Measurements from ENCODE around the gene SUPV3L1. TPM values are rescaled to one million over a fixed set of nuclear protein-coding genes. Genes with fewer than 3 reads are reported as not detected.

SUPV3L1 gene
- total RNA-seq, 1 donor from 2014 or later = 41.2 TPM

DNA sequence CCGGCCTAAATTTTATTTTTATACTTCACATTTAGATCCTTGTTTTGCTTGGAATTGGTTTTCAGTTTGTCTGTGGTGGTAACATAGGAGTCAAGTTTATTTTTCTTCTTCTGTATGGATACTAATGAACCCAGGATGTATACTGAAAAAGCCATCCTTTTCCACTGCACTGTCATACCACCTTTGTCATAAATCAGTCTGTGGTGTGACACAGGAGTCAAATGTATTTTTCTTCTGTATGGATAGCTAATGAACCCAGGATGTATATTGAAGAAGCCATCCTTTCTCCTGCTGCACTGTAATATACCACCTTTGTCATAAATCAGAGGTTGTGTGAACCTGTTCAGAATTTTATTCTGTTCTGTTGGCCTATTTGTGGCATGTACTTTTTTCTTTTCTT lies 34.7 kb upstream of the SUPV3L1 start:
- Histone ChIP-seq H3K27me3 (ENCODE audit: control insufficient read depth, insufficient read depth, low read length) (no peaks in the 10 kb centered on the region), H3K4me3 (ENCODE audit: low read depth, low read length) (no peak overlapping the region), H3K36me3 (ENCODE audit: control insufficient read depth, insufficient read depth, low read length) (no peaks in the 10 kb centered on the region)
- DNase-seq (ENCODE audit: low read depth) = no peak
- TF ChIP-seq, protein P1, sequence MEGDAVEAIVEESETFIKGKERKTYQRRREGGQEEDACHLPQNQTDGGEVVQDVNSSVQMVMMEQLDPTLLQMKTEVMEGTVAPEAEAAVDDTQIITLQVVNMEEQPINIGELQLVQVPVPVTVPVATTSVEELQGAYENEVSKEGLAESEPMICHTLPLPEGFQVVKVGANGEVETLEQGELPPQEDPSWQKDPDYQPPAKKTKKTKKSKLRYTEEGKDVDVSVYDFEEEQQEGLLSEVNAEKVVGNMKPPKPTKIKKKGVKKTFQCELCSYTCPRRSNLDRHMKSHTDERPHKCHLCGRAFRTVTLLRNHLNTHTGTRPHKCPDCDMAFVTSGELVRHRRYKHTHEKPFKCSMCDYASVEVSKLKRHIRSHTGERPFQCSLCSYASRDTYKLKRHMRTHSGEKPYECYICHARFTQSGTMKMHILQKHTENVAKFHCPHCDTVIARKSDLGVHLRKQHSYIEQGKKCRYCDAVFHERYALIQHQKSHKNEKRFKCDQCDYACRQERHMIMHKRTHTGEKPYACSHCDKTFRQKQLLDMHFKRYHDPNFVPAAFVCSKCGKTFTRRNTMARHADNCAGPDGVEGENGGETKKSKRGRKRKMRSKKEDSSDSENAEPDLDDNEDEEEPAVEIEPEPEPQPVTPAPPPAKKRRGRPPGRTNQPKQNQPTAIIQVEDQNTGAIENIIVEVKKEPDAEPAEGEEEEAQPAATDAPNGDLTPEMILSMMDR (IDR thresholded peaks at IDR 0.05; ENCODE audit: insufficient read depth, low read length, poor library complexity, severe bottlenecking) = no peak

DNA sequence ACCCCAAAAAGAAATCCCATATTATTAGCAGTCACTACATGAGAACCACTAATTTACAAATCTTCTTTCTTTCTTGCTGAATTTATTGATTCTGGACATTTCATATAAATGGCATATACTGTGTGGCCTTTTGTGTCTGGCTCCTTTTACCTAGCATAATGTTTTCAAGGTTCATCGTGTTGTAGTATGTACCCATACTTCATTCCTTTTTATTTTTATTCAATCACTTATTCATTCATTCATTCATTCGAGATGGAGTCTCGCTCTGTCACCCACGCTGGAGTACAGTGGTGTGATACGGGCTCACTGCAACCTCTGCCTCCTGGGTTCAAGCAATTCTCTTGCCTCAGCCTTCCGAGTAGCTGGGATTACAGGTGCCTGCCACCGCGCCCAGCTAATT lies 34.2 kb upstream of the SUPV3L1 start:
- H3K36me3 ChIP-seq (ENCODE audit: control insufficient read depth, insufficient read depth, low read length) = no peaks in the 10 kb centered on the region
- H3K4me3 ChIP-seq (ENCODE audit: low read depth, low read length) = no peak overlapping the region
- no peaks in the 10 kb centered on the region for H3K27me3 ChIP-seq (ENCODE audit: control insufficient read depth, insufficient read depth, low read length)
- TF ChIP-seq, protein P1 (IDR thresholded peaks at IDR 0.05; ENCODE audit: insufficient read depth, low read length, poor library complexity, severe bottlenecking) = no peak
- no peak for DNase-seq (ENCODE audit: low read depth)

DNA sequence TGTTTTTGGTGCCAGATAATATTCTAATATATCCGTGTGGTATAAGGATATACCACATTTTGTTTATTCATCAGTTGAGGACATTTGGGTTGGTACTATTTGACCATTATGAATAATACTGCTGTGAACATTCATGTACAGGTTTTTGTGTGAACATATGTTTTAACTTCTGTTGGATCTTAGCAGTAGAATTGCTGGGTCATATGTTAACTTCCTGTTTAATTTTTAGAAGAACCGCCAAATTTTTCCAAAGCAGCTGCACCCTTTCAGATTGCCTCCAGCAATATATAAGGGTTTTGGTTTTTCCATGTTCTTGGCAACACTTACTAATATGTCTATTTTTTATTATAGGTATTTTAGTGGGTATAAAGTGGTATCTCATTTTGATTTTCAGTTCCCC lies 33.3 kb upstream of the SUPV3L1 start:
- DNase-seq (ENCODE audit: low read depth) = no peak
- TF ChIP-seq, protein P1 (IDR thresholded peaks at IDR 0.05; ENCODE audit: insufficient read depth, low read length, poor library complexity, severe bottlenecking) = no peak
- Histone ChIP-seq H3K36me3 (ENCODE audit: control insufficient read depth, insufficient read depth, low read length) (no peaks in the 10 kb centered on the region), H3K27me3 (ENCODE audit: control insufficient read depth, insufficient read depth, low read length) (no peaks in the 10 kb centered on the region), H3K4me3 (ENCODE audit: low read depth, low read length) (no peak overlapping the region)

DNA sequence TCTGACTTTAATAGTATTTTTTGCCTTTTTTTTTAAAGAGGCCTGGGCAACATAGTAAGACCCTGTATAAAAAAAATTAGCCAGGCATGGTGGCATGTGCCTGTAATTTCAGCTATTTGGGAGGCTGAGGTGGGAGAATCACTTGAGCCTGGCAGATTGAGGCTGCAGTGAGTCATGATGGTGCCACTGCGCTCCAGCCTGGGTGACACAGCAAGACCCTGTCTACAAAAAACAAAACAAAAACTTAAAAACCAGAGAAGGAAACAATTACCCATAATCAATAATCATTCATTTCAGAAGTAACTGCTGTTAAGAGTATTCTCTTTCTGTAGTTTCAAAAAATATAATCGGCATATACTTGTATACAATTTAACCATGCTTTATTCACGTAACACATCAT lies 28.1 kb upstream of the SUPV3L1 start:
- no peak for DNase-seq (ENCODE audit: low read depth)
- H3K4me3 ChIP-seq (ENCODE audit: low read depth, low read length) = no peak overlapping the region
- TF ChIP-seq, protein P1 (IDR thresholded peaks at IDR 0.05; ENCODE audit: insufficient read depth, low read length, poor library complexity, severe bottlenecking) = no peak
- no peaks in the 10 kb centered on the region for H3K27me3 ChIP-seq (ENCODE audit: control insufficient read depth, insufficient read depth, low read length)
- no peaks in the 10 kb centered on the region for H3K36me3 ChIP-seq (ENCODE audit: control insufficient read depth, insufficient read depth, low read length)

DNA sequence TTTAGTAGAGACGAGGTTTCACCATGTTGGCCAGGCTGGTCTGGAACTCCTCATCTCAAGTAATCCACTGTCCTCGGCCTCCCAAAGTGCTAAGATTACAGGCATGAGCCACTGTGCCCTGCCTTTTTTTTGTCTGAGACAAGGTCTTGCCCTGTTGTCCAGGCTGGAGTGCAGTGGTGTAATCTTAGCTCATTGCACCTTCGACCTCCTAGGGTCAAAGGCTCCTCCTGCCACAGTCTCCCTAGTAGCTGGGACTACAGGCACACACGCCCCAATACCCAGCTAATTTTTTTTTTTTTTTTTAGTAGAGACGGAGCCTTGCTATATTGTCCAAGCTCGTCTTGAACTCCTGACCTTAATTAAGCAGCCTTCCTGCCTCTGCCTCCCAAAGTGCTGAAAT lies 26.8 kb upstream of the SUPV3L1 start:
- Histone ChIP-seq H3K4me3 (ENCODE audit: low read depth, low read length) (no peak overlapping the region), H3K36me3 (ENCODE audit: control insufficient read depth, insufficient read depth, low read length) (no peaks in the 10 kb centered on the region), H3K27me3 (ENCODE audit: control insufficient read depth, insufficient read depth, low read length) (no peaks in the 10 kb centered on the region)
- TF ChIP-seq, protein P1 (IDR thresholded peaks at IDR 0.05; ENCODE audit: insufficient read depth, low read length, poor library complexity, severe bottlenecking) = no peak
- DNase-seq (ENCODE audit: low read depth) = no peak

DNA sequence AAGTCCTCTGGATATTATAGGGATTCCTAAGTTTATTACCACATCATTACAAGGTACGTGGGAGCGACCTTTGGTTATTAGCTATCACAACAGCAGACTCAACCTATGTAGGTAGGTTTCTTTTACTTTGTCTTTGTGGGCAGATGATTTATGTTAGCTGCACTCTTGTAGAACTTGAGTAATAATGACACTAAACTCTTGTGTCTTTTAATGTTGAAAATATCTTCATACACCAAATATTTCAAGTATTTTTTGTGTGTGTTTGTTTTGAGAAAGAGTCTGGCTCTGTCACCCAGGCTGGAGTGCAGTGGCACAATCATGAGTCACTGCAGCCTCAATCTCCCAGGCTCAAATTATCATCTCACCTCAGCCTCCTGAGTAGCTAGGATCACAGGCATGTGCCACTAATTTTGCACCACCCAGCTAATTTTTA lies 19.2 kb upstream of the SUPV3L1 start:
- no peak overlapping the region for H3K4me3 ChIP-seq (ENCODE audit: low read depth, low read length)
- DNase-seq (ENCODE audit: low read depth) = no peak
- H3K27me3 ChIP-seq (ENCODE audit: control insufficient read depth, insufficient read depth, low read length) = no peaks in the 10 kb centered on the region
- no peaks in the 10 kb centered on the region for H3K36me3 ChIP-seq (ENCODE audit: control insufficient read depth, insufficient read depth, low read length)
- TF ChIP-seq, protein P1 (IDR thresholded peaks at IDR 0.05; ENCODE audit: insufficient read depth, low read length, poor library complexity, severe bottlenecking) = no peak
